Hematopoietic multipotent progenitor cell (in vitro differentiated cells): ENCODE measurements around the gene FRMPD2. TPM values are rescaled to one million over a fixed set of nuclear protein-coding genes. Genes with fewer than 3 reads are reported as not detected.
"Not testable (repeated sequence)": the region's sequence is repeated elsewhere in the genome, so short reads cannot be mapped to it uniquely, and the experiment has no call there.

Experiments
- DNase-seq, 3 donors: peaks; one replicate each; pipeline ENCODE4 v3.0.0-alpha.2; 2011 to 2015; ENCODE audit warnings: low read depth in 2 of 3, low spot score in 2 of 3
- total RNA-seq: library from RNA; depleted of rRNA; stranded (reverse); fragments of >200 nt; gene quantifications from one replicate; pipeline ENCODE4 v1.2.3, GENCODE V29; 2012

FRMPD2 gene
- total RNA-seq, 1 donor, result not detected

DNA sequence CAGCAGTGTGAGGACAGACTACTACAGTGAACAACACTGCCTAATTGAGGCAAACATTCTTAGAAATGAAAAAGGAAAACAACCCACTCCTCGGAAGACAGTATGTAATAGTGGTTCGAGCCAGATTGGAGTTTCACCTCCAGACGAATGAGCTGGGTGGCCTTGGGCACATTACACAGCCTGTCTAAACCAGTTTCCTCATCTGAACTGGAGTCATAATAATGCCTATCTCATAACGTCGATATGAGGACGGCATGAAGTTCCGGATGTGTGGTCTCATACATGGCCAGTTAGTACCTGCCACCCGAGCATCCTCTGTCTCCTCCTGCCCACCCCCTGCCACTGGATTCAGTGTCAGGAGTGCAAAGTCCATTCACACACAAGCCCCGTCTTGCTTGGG is 15.8 kb upstream of the FRMPD2 start:
- DNase-seq, result no peak

DNA sequence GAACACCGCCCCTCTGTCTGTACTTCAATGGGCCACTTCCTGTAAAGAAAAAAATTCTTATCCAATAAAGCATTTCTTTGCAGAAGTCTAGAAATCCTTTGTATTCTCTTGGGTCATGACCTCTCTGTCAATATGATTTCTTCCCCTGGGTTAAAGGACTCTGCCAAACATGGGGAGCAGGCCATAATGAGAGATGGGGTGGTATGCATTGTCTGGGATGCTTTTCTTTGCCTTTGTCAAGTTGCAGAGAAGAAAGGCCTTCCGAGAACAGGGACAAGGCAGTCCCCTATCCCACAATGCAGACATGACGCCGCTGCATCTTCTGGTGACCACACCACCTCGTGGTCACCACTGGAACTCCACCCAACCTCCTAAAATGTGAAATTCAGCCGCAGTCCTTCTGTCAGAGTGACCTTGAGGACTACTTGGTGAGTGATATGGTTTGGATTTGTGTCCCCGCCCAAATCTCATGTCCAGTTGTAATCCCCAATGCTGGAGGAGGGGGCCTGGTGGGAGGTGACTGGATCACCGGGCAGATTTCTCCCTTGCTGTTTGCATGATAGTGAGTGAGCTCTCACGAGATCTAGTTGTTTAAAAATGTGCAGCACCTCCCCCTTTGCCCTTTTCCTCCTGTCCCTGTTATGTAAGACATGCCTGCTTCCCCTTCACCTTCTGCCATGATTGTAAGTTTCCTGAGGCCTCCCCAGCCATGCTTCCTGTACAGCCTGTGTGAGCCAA is 15.2 kb upstream of the FRMPD2 start:
- DNase-seq, result peak in 2 of 3 donors; percentile 40 to 55

DNA sequence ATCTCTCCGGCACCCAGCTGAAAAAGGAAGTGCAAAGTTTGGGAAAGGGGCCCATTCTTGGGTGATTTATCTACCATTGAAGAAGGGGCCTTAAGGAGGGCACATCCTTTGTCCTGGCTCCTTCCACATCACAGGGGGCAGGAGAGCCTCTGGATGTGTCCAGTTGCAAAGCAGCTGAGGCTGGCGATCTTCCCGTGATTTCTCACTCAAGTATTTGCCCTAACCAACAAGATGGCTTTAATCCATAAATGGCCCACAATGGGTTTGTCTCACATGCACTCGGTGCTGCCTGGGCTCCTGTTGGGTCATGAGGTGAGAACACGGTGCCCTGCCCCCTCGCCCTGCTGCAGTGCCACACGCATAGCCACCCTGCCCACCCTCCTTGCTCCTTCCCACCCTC is 14.2 kb upstream of the FRMPD2 start:
- DNase-seq, result no peak

DNA sequence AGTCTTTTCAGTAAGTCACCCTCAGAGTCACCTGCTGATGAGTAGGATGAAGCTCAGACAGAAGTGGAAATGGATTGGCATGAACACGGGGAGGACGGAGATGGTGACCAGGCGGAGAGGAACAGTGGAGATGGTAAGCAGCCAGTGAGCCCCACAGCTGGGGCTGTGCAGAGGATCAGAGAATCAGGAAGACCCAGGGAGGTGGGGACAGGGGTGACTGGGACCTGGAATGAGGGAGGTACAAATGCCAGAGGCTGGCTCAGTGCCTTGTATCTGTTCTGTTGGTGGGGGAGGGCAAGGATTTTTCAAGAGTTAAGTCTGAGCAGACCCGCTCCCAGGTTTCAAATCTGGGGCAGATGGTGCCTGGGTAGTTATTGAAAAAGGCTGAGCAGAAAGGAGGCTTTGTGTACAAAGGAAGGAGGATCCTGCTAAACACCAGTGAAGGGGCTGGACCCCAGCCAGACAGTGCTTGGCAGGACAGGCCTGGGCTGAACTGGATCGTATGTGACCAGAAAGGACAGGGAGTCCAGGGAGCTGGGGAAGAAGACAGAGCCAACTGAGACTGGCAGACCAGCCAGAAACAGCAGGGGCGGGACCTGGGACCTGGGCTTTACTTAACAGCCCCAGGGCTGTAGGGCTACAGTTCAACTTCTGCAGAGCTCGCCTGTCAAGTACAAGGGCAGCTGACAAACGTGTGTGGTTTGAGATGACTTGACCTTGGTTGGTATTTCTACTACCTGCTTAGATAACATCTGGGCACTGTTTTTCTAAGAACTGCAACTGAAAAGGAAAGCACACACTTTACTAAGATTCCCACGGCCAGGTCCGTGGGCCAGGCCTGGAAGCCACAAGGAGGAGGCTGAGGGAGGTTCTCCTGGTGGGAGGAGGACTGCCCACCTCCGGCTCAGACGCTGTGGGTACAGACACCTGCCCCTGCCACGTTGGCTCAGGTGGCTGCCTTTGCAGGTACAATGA is 13.2 kb upstream of the FRMPD2 start:
- DNase-seq, result no peak

DNA sequence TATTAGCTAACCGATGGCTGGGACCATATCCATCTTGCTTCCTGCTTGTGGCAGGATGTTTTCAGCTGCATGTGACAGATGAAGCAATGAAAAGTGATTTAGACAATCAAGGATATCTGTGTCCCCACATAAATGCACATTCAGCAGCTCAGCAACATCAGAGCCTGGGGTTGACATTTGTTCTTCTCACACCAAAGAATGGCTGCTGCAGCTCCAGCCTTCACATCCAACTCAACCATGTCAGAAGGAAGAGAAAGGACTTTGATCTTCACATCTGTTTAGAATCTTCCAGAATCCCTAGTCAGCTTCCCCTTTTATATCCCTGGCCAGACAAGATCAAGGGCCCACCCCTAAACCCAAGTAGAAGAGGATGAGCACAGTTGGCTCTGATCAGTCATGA is 11.9 kb upstream of the FRMPD2 start:
- DNase-seq, result no peak

DNA sequence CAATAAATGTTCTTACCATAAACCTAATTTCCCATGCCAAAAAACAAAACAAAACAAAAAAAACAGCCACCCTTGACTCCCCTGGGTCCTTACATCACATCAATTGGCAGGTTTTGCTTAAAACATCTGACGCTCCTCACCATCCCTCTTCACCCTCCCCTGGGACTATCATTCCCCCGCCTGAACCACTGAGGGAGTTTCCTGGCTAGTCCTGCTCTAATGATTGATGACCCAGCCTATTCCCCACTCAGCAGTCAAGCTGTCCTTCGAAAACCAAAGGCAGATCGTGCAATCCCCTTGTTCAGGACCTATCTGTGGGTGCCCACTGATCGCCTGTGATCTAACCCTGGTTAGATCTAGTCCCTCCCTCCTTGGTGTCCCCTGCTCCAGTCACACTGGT is 11.2 kb upstream of the FRMPD2 start:
- DNase-seq, result no peak

DNA sequence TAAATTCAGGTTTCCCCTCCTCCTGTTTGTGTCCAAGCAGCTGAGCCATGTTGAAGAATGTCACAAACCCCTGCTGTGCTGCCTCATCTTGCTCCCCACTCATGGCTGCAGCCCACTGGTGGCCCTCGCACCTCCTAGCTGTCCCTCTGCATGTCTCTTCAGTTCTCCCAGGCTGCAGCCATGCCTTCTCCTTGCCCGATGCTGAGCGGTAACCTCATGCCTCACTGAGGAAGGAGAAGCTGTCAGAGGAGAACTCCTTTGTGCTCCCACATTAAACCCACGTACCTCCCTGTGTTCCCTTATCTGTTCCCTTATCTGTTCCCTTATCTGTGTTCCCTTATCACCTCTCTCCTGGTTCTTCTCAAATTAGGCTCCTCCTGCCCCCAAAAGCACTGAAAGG is 10.3 kb upstream of the FRMPD2 start:
- DNase-seq, result no peak

DNA sequence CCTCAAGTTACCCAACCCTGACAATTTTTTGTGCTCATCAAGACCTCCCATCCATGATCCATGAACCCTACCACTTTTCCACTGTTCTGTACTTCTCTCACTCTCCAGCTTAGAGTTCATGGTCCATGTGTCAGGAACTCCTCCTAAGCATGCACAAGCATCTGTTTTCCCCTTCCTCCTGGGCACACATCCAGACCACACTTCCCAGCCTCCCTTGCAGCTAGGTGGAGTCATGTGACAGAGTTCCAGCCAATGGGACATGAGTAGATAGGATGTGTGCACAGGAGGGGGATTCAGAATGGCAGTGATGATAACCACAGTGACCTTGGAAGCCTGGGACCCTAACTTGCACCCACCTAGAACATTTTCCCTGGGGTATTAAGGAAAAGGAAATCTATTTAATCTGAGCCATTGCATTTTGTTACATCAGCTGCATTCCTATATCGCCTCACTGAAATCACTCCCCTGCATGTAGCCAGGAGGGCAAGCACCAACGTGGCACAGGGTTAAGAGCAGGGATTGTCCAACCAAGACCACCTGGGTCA is 9.6 kb upstream of the FRMPD2 start:
- no peak for DNase-seq

DNA sequence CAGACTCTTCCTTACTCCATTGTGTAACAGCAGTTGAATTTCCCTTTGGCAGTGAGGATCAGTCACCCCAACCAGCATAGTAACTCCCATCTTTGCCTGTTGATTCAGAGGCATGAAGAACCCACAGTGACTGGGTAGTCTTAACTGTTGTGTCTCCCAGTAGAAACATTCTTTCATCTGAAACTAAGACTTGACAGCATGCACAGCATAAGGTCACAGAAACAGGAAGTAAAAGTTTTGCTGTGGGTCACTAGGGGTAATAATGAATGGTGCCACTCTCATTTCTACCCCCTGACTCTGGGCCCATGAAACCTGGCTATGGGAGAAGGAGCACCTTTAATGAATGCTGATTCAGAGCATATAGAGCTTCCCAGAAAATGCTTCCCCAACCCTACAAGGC is 8.3 kb upstream of the FRMPD2 start:
- DNase-seq, result no peak

DNA sequence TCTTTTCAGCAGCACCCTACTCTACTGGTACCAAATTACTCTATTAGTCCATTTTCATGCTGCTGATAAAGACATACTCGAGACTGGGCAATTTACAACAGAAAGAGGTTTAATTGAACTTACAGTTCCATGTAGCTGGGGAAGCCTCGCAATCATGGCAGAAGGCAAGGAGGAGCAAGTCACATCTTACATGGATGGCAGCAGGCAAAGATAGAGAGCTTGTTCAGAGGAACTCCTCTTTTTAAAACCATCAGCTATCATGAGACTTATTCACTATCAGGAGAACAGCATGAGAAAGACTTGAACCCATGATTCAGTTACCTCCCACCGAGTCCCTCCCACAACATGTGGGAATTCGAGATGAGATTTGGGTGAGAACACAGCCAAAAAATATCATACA is 7.2 kb upstream of the FRMPD2 start:
- not testable (repeated sequence) for DNase-seq

DNA sequence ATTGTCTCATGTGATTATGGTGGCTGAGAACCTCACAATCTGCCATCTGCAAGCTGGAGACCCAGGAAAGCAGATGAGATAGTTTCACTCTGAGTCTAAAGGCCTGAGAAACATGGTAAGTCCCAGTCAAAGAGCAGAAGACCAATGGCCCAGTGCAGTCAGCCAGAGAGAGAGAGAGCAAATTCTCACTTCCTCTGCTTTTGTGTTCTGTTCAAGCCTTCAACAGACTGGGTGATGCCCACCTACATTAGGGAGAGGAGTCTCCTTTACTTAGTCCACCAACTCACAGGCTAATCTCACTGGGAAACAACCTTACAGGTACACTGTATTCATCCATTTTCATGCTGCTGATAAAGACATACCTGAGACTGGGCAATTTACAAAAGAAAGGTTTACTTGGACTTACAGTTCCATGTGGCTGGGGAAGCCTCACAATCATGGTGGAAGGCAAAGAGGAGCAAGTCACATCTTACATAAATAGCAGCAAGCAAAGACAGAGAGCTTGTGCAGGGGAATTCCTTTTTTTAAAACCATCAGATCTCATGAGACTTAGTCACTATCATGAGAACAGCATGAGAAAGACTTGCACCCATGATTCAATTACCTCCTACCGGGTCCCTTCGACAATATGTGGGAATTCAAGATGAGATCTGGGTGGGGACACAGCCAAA is 4.7 kb upstream of the FRMPD2 start:
- DNase-seq, result no peak

DNA sequence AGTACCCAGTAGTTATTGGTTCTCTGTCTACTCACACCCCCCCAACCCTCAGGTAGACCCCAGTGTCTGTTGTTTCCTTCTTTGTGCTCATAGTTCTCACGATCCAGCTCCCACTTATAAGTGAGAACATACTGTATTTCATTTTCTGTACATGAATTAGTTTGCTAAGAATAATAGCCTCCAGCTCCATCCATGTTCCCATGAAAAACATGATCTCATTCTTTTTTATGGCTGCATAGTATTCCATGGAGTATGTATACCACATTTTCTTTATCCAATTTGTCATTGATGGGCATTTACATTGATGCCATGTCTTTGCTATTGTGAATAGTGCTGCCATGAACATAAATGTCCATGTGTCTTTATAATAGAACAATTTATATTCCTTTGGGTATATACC is 2.6 kb upstream of the FRMPD2 start:
- no peak for DNase-seq

DNA sequence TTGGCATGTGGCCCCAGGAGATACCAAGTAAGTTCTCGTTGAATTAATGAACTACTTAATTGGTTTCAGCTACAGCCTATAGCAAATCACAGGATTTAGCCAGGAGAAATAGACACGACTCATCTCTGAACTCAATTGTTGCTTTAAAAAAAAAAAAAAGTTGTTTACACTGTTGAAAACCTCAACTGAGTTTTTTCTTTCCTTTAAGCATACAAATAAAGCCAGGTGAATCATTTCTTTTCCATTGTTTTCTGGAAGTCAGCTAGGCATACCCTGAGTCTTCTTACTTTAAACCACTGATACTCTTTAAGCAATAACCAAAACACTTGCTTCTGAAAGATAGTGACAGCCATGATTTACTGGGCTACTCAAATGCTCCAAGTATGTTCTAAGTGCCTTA is 755 bp downstream of the FRMPD2 start:
- no peak for DNase-seq

DNA sequence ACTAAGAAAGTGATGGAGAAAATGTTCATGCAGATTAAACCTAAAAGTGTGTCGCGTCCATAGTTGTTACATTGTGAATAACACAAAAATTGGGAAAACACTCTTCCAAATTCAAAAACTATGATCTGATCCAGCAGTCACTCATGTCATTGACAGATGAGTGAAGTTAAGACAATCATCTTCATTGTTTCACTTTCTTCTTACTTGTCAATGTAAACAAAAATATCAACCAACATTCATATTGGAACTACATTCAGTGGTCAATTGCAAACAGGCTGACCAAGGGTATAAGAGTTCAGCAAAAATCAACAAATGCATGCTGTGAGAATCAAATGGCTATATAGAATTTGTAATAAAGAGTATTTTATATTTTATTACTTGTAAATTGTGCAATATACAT is 1.8 kb downstream of the FRMPD2 start:
- DNase-seq, result no peak

DNA sequence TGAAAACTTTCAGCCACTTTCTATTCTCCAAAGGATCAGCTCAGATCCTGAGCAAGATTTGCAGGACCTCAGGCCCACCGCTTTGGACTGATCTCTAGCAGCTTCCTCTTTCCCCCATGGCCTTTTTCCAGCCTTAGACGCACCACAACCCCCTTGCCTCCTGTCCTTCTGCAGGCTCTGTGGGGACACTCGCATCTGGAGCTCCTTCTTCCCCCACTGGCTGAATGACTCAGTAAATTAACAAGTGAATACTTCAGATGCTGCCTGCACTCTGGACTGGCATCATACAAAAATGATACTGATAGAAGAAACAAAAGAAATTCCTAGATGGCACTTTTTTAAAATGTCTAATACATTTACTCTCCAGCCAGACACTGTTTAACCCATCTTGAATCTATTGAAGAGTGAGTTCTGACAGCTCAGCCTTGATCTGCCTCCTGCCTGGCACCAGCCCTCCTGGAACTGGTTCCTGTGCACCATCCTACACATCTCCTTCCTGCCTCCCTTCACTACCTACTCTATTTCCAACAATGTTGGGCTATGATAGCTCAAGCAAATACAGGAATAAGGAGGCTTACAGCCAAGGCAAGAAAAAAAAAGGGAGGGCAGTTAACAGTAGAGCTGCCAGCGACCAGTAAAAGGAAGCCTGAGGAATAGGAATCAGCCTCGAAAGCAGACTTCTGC is 3.3 kb downstream of the FRMPD2 start:
- peak in 1 of 3 donors; percentile 29 for DNase-seq

DNA sequence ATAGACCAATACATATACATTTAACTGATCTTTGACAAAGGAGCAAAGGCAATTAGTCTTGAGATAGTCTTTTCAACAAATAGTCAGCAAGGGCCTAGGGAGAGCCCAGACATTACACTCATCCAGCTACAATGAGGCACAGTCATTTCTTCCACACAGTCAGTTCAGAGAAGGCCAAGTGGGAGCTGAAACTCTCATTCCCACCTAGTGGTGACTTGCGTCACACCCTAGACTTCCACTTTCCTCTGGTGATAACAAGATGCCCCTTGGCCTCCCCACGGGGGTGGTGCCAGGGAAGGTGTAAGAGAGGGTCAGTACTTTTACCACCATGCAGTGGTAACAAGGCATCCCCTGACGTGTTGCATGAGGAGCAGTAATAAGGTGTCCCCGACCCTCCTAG is 8.0 kb downstream of the FRMPD2 start:
- DNase-seq, result no peak

DNA sequence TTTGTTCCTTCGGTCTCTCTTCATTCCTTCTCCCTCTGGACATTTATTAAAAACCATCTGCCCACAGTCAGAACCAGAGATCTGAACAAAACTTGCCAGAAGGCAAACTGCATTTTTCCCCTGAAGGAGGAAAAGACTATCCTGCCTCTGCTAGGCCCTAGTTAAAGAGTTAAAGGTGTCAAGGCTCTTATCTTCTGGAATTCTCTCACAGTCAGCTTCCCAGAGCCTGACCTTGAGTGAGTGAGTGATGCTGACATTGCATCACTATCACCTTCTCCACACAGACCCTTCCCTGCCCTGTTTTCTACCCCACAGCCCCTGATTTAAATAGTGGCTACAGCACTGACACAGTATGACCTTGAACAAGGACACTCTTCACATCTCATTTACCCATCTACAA is 16.4 kb downstream of the FRMPD2 start:
- DNase-seq, result no peak

DNA sequence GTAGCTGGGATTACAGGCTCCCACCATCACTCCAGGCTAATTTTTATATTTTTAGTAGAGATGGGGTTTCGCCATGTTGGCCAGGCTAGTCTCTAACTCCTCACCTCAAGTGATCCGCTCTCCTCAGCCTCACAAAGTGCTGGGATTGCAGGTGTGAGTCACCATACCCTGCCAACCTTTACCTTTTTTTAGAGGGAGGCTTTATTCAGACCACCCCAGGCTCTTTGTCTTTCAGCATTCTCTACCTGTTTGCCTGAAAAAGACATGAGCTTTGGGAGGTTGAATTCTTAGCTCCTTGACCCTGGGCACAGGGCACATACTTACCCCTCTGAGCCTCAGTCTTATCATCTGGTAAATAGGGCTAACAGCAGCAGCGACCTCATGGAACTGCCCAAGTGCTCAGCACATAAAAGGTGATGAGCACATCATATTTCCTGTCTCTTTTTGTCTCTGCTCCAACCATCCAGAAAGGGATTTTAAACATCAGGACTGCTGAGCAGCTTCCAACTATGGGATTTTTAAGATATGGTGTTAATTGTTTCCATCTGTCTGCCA is 17.0 kb downstream of the FRMPD2 start:
- no peak for DNase-seq

DNA sequence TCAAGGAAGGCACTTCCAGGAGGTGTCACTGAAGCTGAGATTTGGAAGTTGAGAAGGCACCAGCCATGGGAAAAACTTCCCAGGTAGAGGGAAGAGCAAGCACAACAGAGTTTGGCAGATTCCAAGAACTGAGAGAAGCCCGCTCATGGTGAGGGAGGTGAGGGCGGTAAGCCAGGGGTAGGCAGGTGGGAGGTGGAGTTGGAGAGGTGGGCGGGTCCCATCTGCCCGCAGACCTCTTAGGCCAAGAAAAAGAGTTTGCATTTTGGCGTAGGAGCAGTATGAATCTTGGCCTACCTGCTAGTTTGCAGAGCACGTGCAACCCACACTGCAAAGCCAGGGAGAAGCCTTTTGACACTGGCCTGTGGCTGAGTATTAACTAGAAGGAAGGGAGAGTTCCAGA is 18.8 kb downstream of the FRMPD2 start:
- no peak for DNase-seq
